Activated CD4-positive, alpha-beta T cell treated with anti-CD3 and anti-CD28 coated beads, Interleukin-2, amount 50 U/mL, for 48 hours (primary cell): ENCODE results near the gene TRAPPC14.

Experiments used
- DNase-seq, 2 experiments: peaks; one replicate each; pipeline ENCODE4 v3.0.0-alpha.2; 2020

TRAPPC14 gene

DNA sequence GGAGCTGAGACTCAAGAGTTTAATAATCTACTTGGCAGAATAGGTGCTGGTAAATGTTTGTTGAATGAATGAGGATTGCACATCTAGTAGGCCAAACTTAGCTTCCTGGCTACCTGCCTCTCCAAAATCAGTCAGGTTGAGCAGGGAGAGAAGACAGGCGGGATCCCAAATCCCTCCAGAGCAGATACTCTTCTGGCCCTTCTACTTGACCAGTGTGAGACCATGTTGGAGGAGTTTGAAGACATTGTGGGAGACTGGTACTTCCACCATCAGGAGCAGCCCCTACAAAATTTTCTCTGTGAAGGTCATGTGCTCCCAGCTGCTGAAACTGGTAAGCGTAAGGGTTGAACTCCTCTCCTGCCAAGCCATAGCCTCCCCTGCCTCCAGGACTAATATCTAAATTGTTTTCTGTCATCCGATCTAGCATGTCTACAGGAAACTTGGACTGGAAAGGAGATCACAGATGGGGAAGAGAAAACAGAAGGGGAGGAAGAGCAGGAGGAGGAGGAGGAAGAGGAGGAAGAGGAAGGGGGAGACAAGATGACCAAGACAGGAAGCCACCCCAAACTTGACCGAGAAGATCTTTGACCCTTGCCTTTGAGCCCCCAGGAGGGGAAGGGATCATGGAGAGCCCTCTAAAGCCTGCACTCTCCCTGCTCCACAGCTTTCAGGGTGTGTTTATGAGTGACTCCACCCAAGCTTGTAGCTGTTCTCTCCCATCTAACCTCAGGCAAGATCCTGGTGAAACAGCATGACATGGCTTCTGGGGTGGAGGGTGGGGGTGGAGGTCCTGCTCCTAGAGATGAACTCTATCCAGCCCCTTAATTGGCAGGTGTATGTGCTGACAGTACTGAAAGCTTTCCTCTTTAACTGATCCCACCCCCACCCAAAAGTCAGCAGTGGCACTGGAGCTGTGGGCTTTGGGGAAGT lies 34.0 kb downstream of the TRAPPC14 start:
- no peak for DNase-seq

DNA sequence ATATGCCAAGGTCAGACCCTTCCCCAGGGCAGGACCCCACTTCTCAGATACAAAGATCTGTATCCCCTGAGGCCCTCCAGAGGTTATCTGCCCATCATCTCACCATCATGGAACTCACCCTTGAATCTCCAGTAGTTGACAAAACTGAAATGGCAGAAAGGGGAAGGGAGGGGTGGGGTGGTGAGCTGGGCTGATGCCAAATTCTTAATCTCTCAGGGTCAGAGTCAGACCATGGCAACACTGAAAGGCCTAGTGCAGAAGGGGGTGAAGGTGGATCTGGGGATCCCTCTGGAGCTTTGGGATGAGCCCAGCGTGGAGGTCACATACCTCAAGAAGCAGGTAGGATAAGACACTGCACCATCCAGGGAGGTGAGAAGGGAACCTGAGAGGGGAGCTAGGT lies 36.0 kb downstream of the TRAPPC14 start:
- no peak for DNase-seq

DNA sequence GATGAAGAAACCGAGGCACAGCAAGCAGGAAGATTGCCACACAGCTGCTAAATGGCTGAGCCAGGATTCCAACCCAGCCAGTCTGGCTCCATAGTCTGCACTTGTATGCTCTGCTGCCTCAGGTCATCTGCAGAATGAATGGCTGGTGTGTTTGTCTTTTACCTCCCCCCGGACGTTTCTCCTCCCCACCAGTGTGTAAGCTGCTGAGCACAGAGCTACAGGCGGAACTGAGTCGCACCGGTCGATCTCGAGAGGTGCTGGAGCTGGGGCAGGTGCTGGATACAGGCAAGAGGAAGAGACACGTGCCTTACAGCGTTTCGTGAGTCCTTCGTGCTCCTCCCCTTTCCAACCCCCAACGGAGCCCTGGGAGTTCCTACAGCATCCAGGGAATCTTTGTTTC lies 36.5 kb downstream of the TRAPPC14 start:
- DNase-seq, result no peak

DNA sequence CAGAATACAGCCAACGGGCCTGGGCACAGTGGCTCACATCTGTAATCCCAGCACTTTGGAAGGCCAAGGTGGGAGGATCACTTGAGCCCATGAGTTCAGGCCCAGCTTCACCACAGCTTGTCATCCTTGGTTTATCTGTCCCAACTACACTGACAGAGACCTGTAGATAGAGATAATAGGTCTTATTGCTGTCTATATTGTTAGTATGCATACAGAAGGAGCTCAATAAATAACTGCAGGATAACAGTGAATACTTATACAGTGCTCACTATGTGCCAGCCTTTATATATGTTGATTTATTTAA lies 37.8 kb downstream of the TRAPPC14 start:
- DNase-seq, result no peak

DNA sequence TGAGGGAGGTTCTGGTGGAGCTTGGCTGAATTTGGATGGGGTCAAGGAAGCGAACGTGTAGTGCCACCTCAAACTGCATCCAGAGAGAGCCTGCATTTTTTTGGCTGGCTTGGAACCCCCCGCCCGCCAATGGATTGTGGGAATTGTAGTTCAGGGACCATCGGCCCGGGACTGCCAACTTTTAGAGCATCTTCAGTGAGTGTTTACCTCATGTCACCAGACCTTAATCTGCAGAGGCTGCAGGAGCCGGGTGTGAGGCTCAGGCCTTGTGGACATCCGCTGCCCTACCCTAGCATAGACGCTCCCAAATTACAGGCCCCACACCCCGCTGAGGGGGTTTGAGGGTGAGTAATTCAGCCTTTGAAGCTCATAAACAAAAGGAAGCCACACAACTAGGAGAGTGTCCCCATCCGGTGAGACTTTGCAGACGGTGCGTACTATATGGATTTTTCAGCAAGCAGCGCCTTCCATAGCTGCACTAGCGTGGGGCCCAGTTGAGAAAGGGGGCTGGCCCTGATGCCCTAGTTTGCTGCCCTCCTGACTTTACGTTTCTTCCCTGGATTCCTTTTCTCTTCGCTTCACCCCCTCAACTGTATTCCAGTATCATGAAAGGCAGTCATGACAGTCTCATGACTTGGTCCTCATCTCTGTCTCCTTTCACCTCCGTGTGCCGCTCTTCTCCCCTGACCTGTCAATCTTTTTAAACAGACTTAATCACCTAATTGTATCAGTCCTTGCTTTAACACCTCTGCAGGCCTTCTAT lies 38.4 kb downstream of the TRAPPC14 start:
- DNase-seq, result peak; percentile 71 to 78

DNA sequence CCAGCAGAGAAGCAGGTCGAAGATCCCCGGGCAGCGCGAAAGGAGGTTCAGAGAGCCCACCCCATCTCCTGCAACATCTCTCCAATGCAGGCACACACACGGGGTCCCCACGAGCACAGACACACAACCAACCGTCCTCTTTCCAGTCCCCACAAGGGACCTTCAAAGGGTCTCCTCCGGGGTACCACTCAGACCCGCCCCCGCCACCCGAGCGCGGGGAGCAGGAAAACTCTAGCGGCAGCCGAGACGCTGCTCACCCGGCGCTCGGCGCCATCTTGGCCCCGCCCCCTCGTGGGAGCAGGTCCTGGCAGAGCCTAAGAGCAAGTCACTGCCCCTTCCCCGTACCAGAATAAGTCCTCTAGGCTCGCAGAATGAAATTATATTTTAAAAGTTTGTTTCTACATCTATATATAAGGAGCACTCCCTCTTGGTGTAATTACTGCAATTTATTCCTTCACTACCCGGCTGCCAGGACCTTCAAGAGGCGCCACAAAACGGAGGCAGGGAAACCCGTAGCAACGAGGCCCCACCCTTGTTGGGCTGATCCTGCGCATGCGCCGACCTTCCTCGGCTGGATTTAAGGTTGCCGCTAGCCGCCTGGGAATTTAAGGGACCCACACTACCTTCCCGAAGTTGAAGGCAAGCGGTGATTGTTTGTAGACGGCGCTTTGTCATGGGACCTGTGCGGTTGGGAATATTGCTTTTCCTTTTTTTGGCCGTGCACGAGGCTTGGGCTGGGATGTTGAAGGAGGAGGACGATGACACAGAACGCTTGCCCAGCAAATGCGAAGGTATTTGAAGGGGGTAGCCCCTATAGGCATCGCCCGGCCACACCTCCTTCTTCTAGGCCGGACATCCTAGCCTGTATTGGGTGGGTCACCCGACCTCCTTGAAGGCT lies 39.2 kb downstream of the TRAPPC14 start, which contains the start of the genes CNPY4 and TAF6:
CNPY4 (plus strand) TSS at position 563 of the 898 bp plus-strand sequence; CDS start at position 674, 111 bp downstream.
TAF6 (minus strand) TSS at position 287 of the 898 bp plus-strand sequence. CDS start 5,149 bp downstream, outside the sequence.
- peak; percentile 96 to 97 for DNase-seq

DNA sequence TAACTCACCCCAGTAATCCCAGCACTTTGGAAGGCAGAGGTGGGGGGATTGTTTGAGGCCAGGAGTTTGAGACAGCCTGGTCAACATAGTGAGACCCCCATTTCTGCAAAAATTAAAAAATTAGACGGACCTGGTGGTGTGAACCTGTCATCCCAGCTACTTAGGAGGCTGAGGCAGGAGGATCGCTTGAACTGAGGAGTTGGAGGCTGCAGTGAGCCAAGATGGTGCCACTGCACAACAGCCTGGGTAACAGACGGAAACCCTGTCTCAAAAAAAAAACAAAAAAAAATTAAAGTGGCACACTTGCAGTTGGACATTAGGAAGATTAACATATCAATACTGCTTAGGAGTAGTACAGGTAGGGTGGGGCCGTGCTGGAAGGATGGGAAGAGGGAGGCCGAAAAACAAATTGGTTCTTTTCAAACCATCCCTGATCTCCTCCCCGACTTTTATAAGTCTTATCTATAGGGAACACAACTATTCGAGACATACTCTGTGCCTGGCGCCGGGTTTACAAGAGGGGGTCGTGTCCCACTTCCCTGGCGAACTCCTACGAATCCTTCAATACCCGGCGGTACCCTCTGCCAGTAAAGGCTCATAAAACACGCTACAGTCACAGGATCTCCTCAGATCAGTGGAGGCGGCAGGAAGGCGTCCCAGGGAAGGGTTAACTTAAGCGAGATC lies 40.0 kb downstream of the TRAPPC14 start:
- DNase-seq, result no peak

DNA sequence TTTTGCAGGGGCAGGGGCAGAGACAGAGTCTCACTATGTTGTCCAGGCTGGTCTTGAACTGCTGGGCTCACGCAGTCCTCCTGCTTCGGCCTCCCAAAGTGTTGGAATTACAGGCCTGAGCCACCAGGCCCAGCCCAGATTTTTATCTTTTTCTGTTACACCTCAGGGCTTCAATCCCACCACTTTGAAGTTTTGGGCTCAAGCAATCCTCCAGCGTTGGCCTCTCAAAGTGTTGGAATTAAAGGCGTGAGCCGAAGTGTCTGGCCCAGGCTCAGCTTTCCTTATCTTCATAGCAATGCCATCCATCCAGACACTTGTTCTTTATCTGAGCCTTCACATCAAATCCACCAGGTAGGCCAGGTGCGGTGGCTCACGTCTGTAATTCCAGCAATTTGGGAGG lies 43.5 kb downstream of the TRAPPC14 start:
- no peak for DNase-seq

DNA sequence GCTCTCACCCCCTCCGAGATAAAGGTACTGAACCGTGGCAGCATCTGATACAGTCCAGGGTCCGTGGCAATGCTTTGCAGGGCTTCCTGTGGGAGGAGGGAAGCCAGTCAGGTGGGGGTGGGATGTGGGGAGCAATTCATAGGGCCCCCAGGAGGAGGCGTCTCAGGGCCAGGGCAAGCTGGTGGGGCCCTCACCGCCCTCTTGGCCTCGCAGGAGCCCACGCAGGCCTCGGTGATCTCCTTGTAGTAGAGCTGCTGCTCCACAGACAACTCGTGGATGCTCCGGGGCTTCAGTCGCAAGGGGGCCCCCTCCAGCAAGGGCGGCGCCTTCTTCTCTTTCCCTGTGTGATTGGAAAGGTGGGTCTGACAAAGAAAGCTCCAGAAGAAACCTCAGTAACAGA lies 46.6 kb downstream of the TRAPPC14 start:
- DNase-seq, result no peak

DNA sequence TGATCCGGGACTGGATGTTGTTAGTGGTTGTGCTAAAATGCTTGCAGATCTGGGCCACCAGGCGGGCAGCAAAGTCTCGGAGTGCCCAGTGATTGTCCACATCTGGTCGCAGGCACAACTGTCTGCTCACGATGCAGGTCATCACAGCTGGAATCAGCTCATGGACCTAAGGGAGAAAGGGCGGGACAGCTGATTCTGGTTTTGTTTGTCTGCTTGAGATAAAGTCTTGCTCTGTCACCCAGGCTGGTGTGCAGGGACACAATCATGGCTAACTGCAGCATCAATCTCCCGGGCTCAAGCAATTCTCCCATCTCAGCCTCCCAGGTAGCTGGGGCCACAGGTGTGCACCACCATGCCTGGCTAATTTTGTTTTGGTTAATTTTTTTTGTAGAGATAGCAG lies 47.4 kb downstream of the TRAPPC14 start:
- no peak for DNase-seq

DNA sequence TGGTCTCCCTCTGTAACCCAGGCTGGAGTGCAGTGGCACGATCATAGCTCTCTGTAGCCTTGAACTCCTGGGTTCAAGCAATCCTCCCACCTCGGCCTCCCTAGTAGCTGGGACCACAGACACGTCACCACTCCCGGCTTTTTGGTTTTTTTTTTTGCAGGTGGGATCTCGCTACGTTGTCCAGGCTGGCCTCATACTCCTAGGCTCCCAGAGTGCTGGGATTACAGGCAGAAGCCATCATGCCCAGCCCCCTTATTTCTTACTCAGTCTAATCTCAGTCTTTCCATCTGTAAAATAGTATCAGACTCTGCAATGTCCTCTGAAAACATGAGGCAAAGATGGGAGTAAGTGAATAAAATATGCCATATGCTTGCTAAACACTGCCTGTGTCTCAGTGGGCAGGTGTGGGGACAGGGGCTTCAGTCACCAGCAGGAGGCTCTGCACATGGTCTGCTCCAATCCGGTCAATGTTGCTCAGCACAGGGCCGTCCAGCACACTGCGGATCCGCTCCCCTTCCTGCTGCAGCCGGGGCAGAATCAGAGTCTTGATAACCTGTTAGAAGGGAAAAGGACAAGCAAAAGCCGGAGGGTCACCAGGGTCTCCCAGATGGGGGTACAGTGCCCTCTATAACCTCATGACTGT lies 48.9 kb downstream of the TRAPPC14 start:
- DNase-seq, result no peak

DNA sequence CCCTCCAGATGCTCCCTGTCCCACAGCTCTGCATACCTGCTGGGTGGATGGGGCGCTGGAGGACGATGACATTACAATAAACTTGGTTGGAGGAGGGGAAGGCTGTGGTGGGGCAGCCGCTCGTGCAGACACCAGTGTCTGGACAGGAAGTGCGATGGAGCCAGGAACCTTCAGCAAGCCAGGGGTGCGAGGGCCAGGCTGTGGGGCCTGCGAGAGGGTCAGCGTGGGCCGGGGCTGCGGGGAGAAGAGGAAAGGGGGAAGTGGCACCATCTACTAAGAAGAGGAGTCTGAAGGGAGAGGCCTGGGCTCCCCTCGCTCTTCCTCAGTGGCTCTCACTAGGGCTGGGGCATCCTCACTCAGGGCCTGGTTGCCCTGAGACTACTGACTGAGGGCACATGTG lies 50.6 kb downstream of the TRAPPC14 start:
- no peak for DNase-seq

DNA sequence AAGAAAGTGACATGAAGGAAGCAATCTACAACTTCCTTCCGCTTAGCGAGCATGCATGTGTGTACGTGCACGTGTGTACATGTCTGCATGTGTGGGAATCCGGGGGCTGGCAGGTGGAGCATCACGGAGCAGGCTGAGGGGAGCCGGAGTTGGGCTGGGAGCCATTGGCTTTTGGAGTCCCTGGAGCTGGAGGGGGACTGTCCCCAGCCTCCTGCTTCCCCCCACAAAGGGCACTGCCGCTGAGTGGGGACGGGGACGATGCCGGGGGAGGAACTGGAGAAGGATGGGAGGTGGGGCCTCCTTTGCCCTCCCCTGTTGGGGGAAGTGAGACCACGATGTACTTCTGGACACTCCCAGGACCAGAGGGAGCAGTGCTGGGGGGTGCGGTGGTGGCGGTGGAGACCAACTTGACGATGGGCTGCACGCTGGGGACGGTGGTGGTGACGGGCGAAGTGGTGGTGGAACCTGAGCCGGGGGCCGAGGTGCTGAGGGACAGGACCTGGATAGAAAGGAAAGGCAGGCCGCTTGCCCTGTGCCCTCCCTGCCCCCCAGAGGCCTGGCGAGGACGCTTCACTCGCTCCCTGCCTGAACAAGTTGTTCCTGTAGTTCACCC lies 51.3 kb downstream of the TRAPPC14 start:
- no peak for DNase-seq

DNA sequence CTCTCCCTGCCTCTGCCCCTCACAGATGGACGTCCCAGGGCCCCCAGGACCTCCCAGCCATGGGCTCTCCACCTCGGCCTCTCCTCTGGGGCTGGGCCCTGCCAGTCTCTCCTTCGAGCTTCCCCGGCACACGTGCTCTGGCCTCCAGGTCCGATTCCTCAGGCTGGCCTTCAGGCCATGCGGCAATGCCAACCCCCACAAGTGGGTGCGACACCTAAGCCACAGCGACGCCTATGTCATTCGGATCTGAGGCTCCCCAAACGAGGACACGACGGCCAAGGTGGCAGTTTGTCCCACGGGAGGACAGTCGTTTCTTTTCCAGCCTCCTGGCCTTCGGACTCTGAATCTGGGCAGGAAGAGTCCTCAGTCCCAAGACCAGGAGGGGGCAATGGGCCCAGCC lies 51.9 kb downstream of the TRAPPC14 start:
- DNase-seq, result no peak

DNA sequence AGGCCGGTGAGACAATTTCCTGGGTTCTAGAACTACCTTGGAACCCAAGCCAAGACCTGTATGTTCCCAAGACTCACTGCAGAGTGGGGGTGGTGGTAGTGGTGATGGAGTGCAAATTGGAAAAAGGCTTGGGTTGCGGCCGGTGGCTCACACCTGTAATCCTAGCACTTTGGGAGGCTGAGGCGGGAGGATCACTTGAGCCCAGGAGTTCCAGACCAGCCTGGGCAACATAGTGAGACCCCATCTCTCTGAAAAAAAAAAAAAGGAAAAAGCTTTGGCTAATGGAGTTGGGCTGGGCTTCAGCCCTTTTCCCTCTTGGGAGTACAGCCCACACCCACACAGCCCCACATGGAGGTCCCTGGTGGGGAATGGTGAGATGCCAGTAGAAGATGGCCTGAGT lies 53.0 kb downstream of the TRAPPC14 start:
- DNase-seq, result no peak
